Heart left ventricle (tissue), 13 donors: ENCODE results near the gene SDHD.

ENCODE experiments used
- CTCF ChIP-seq, 12 donors: fragments of 200-600 bp; sonication (generic) in 4 of 12; IDR thresholded peaks; one replicate each; pipeline versions ENCODE4 v1.5.0 to v1.8.0; 2018 to 2022; ENCODE audit warnings: antibody characterized with exemption in 12 of 12, mild to moderate bottlenecking in 5 of 12
- POLR2A ChIP-seq, 2 donors: fragments of 450-650 bp; IDR thresholded peaks; one replicate each; pipeline ENCODE4 v1.6.1; 2017; ENCODE audit warnings: antibody characterized with exemption in 2 of 2, mild to moderate bottlenecking in 2 of 2, moderate library complexity in 2 of 2
- donor health status: ischemic (EF 13 %, LVEDD 7.1; RV severe dilation, severe dysfunction).
- donor health status: DM: no; HTN: yes; CAD: no.
- donor health status: DM: no; HTN: no; CAD: no.
- donor health status: ischemic (EF 25% LVEDD 6.9; RV normal size, moderate dysfunction).
- donor health status: ischemic (EF 25% LVEDD 5.7; RV mildly dilated, moderate dysfunction).
- donor health status: ischemic (EF 35%, LVEDD 5.7; RV mildly dilated, moderate dysfunction).
- donor health status: nonischemic (EF 11% LVEDD 7.7; RV severe dilation, severe dysfunction).
- donor health status: DM: yes; HTN: yes; CAD: no.
- donor health status: PGD.
- donor health status: ischemic (EF 29% LVEDD 5.4; RV normal size, mild dysfunction).
- donor health status: nonischemic (EF 23%, LVEDD 6.1; RV moderate dilation, normal function).

GRCh38 chr11:112062923-112063322 is 23.8 kb upstream of the SDHD start:
- TF ChIP-seq CTCF (IDR thresholded peaks at IDR 0.05) (no peak), POLR2A (IDR thresholded peaks at IDR 0.05) (no peak)
